Neural progenitor cell (in vitro differentiated cells): ENCODE measurements around the gene EVI2A.

Experiments
- EZH2 ChIP-seq: fragments of 200-600 bp; sonication (generic); IDR thresholded peaks from 2 replicates; pipeline ENCODE4 v1.6.1; 2017; ENCODE audit warnings: antibody characterized with exemption, mild to moderate bottlenecking, moderate library complexity
- EZH2phosphoT487 ChIP-seq: fragments of 200-600 bp; sonication (generic); IDR thresholded peaks from 2 replicates; pipeline ENCODE4 v1.6.1; 2017; ENCODE audit warnings: antibody characterized with exemption
- TF ChIP-seq, protein P1 (sequence below): fragments of 200-600 bp; sonication (generic); IDR thresholded peaks from 2 replicates; pipeline ENCODE4 v1.5.1; 2017; ENCODE audit warnings: antibody characterized with exemption, mild to moderate bottlenecking

DNA sequence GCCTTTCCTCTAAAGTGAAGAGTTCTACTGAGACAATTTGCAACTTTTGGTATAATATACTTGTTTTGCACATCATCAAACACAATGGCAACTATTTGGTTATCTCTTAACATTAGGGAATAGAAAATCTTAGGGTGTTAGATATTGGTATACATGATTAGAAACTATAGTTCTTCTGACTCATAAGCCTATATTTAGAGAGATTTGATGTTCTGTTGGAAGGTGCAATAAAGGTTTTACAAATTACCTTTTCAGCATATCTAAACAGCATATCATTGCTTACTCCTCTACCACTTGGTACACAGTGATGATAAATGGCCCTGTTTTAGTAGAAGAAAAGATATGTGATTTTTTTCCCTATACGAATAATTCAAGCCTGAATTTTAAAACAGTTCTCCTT lies 13.8 kb downstream of the EVI2A start:
- TF ChIP-seq, protein P1, sequence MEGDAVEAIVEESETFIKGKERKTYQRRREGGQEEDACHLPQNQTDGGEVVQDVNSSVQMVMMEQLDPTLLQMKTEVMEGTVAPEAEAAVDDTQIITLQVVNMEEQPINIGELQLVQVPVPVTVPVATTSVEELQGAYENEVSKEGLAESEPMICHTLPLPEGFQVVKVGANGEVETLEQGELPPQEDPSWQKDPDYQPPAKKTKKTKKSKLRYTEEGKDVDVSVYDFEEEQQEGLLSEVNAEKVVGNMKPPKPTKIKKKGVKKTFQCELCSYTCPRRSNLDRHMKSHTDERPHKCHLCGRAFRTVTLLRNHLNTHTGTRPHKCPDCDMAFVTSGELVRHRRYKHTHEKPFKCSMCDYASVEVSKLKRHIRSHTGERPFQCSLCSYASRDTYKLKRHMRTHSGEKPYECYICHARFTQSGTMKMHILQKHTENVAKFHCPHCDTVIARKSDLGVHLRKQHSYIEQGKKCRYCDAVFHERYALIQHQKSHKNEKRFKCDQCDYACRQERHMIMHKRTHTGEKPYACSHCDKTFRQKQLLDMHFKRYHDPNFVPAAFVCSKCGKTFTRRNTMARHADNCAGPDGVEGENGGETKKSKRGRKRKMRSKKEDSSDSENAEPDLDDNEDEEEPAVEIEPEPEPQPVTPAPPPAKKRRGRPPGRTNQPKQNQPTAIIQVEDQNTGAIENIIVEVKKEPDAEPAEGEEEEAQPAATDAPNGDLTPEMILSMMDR, result no peak
- TF ChIP-seq EZH2 (no peak), EZH2phosphoT487 (no peak)
